H1 (cell line): ENCODE results near the gene EPHA4. TPM values are rescaled to one million over a fixed set of nuclear protein-coding genes. Genes with fewer than 3 reads are reported as not detected.

Experiments
- EGR1 ChIP-seq: IDR thresholded peaks from 2 replicates; pipeline ENCODE4 v1.6.1; 2011; ENCODE audit warnings: low read depth, low read length, borderline replicate concordance
- polyA plus RNA-seq, 7 experiments: library from polyadenylated mRNA; depleted of rRNA in 3 of 7; stranded (reverse) in 5 of 7; unstranded in 2 of 7; fragments of >200 nt in 5 of 7; fragments of 200-250 nt in 2 of 7; gene quantifications; 1 replicate in 5 of 7; 2 replicates in 1 of 7; 4 replicates in 1 of 7; pipeline versions ENCODE4 v1.2.1 to v1.2.3, GENCODE V29; 2011 to 2013; ENCODE audit warnings: missing spikeins in 2 of 7, mixed read lengths in 2 of 7
- total RNA-seq: library from RNA; stranded (reverse); fragmentation: NEBNext Ultra II Directional; extraction: Animal tissue kit (Norgen Biotek cat#: 25700); gene quantifications from 2 replicates; pipeline ENCODE4 v1.2.1, GENCODE V29; 2021

EPHA4 gene
- total and polyA plus RNA-seq, 2 of the 8 experiments (the other 6 are each of a cell fraction or from before 2014, with no cell fraction given): 4.3 to 5.7 TPM

DNA sequence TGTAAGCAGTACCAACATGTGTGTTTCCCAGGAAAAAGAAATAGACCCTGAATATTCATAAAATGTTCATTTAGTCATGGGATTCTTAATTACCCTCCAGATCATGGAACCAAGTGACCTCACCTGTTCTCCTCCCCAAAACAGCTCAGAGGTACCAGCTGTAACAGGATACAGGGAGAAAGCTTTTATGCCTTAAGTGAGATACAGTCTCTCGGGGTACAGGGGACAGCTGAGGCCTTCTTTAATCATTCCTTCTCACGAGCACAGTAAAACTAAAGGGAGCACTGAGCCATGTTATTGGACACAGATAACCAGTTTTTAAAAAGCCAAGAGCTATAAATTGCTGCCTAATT, 16.6 kb downstream of the EPHA4 start (continued):
- no peak for TF ChIP-seq EGR1
